RKO (cell line): Measurements from ENCODE around the gene MOB3A.

Experiments
- DNase-seq: peaks from one replicate; pipeline ENCODE4 v3.0.0-alpha.2; 2016; ENCODE audit warnings: low spot score

The MOB3A gene

GRCh38 chr19:2059422-2060201 is 36.5 kb downstream of the MOB3A start:
- peak; percentile 70 for DNase-seq

- no peak for DNase-seq
These were observed 37.3 kb downstream of the MOB3A start for GRCh38 chr19:2058570-2059421.

GRCh38 chr19:2057484-2058469 is 38.3 kb downstream of the MOB3A start:
- no peak for DNase-seq

- no peak for DNase-seq
These were observed 39.3 kb downstream of the MOB3A start for GRCh38 chr19:2056837-2057192.

- DNase-seq = peak; percentile 54
These were observed 39.9 kb downstream of the MOB3A start for GRCh38 chr19:2055931-2056836.

GRCh38 chr19:2054763-2055162 is 41.4 kb downstream of the MOB3A start:
- no peak for DNase-seq

GRCh38 chr19:2053601-2054389 is 42.3 kb downstream of the MOB3A start:
- no peak for DNase-seq

- no peak for DNase-seq
These were observed 44.1 kb downstream of the MOB3A start for GRCh38 chr19:2051773-2052704.

GRCh38 chr19:2050991-2051772 is 44.9 kb downstream of the MOB3A start, which contains the start of gene MKNK2:
MKNK2 (minus strand) TSS chr19:2051244; CDS start chr19:2050851, 393 bp downstream.
- DNase-seq = peak; percentile 79

GRCh38 chr19:2050349-2050990 is 45.7 kb downstream of the MOB3A start:
- no peak for DNase-seq

- DNase-seq = peak; percentile 70
These were observed 46.3 kb downstream of the MOB3A start for GRCh38 chr19:2049741-2050348.

GRCh38 chr19:2048959-2049740 is 47.0 kb downstream of the MOB3A start:
- no peak for DNase-seq

- DNase-seq = no peak
These were observed 47.8 kb downstream of the MOB3A start for GRCh38 chr19:2048104-2048958.

GRCh38 chr19:2047449-2048103 is 48.5 kb downstream of the MOB3A start:
- peak; percentile 68 for DNase-seq

- no peak for DNase-seq
These were observed 49.1 kb downstream of the MOB3A start for GRCh38 chr19:2047076-2047448.
